GM12878 (cell line): ENCODE measurements around the gene ZNF225.

Source experiments
- CBX5 ChIP-seq: sonication (generic); IDR thresholded peaks from 2 replicates; pipeline ENCODE4 v1.6.1; 2016; ENCODE audit warnings: low read depth, moderate library complexity, mild to moderate bottlenecking, inconsistent platforms
- CHD2 ChIP-seq: IDR thresholded peaks from 2 replicates; pipeline ENCODE4 v1.6.1; 2011; ENCODE audit warnings: low read depth, low read length, improper control_type of control experiment, borderline replicate concordance
- ESRRA ChIP-seq: IDR thresholded peaks from 2 replicates; pipeline ENCODE4 v1.6.1; 2012; ENCODE audit warnings: mild to moderate bottlenecking, low read length, improper control_type of control experiment
- POU2F2 ChIP-seq: IDR thresholded peaks from 3 replicates; pipeline ENCODE4 v1.6.1; 2011; ENCODE audit warnings: low read depth, mild to moderate bottlenecking, low read length, borderline replicate concordance
- SIN3A ChIP-seq: IDR thresholded peaks from 2 replicates; pipeline ENCODE4 v1.6.1; 2012; ENCODE audit warnings: low read depth, low read length, improper control_type of control experiment
- SP1 ChIP-seq: IDR thresholded peaks from one replicate; pipeline ENCODE4 v1.6.1; 2011; ENCODE audit warnings: low read depth, low read length
- TF ChIP-seq, protein P1 (sequence below): IDR thresholded peaks from 2 replicates; pipeline ENCODE4 v1.6.1; 2011; ENCODE audit warnings: borderline replicate concordance, low read depth, mild to moderate bottlenecking, moderate library complexity, low read length; ENCODE audit not compliant: insufficient read depth, poor library complexity, severe bottlenecking
- TF ChIP-seq, protein P2 (sequence below), 3 experiments: IDR thresholded peaks in 2 of 3; conservative IDR thresholded peaks in 1 of 3; 2 replicates each; pipeline ENCODE4 v1.5.1; 2011; ENCODE audit warnings: low read depth in 3 of 3, low read length in 3 of 3, mild to moderate bottlenecking in 3 of 3, control low read depth in 2 of 3, moderate library complexity in 2 of 3, inconsistent platforms in 1 of 3, mixed read lengths in 1 of 3; ENCODE audit not compliant: control insufficient read depth in 2 of 3, insufficient read depth in 1 of 3; ENCODE audit errors: extremely low read depth in 1 of 3
- TF ChIP-seq, protein P3 (sequence below): IDR thresholded peaks from 2 replicates; pipeline ENCODE4 v1.6.1; 2012; ENCODE audit warnings: mild to moderate bottlenecking, low read depth, low read length

DNA sequence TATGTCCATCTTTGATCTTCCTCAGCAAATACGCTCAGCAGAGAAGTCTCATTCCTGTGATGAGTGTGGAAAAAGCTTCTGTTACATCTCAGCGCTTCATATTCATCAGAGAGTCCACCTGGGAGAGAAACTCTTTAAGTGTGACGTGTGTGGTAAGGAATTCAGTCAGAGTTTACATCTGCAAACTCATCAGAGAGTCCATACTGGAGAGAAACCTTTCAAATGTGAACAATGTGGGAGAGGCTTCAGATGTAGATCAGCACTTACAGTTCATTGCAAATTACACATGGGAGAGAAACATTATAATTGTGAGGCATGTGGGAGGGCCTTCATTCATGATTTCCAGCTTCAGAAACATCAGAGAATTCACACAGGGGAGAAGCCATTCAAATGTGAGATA is 46.9 kb upstream of the ZNF225 start:
- no peak for TF ChIP-seq CHD2
- TF ChIP-seq, protein P1, sequence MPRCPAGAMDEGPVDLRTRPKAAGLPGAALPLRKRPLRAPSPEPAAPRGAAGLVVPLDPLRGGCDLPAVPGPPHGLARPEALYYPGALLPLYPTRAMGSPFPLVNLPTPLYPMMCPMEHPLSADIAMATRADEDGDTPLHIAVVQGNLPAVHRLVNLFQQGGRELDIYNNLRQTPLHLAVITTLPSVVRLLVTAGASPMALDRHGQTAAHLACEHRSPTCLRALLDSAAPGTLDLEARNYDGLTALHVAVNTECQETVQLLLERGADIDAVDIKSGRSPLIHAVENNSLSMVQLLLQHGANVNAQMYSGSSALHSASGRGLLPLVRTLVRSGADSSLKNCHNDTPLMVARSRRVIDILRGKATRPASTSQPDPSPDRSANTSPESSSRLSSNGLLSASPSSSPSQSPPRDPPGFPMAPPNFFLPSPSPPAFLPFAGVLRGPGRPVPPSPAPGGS, result no peak
- no peak for TF ChIP-seq CBX5
- TF ChIP-seq SP1, result no peak
- TF ChIP-seq, protein P2, sequence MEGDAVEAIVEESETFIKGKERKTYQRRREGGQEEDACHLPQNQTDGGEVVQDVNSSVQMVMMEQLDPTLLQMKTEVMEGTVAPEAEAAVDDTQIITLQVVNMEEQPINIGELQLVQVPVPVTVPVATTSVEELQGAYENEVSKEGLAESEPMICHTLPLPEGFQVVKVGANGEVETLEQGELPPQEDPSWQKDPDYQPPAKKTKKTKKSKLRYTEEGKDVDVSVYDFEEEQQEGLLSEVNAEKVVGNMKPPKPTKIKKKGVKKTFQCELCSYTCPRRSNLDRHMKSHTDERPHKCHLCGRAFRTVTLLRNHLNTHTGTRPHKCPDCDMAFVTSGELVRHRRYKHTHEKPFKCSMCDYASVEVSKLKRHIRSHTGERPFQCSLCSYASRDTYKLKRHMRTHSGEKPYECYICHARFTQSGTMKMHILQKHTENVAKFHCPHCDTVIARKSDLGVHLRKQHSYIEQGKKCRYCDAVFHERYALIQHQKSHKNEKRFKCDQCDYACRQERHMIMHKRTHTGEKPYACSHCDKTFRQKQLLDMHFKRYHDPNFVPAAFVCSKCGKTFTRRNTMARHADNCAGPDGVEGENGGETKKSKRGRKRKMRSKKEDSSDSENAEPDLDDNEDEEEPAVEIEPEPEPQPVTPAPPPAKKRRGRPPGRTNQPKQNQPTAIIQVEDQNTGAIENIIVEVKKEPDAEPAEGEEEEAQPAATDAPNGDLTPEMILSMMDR (IDR thresholded peaks at IDR 0.05 in 2 of 3, conservative IDR thresholded peaks at IDR 0.05 in 1 of 3; ENCODE audit: control insufficient read depth in 2 of 3, extremely low read depth in 1 of 3, insufficient read depth in 1 of 3, low read depth in 3 of 3, low read length in 3 of 3), result no peak
- TF ChIP-seq, protein P3, sequence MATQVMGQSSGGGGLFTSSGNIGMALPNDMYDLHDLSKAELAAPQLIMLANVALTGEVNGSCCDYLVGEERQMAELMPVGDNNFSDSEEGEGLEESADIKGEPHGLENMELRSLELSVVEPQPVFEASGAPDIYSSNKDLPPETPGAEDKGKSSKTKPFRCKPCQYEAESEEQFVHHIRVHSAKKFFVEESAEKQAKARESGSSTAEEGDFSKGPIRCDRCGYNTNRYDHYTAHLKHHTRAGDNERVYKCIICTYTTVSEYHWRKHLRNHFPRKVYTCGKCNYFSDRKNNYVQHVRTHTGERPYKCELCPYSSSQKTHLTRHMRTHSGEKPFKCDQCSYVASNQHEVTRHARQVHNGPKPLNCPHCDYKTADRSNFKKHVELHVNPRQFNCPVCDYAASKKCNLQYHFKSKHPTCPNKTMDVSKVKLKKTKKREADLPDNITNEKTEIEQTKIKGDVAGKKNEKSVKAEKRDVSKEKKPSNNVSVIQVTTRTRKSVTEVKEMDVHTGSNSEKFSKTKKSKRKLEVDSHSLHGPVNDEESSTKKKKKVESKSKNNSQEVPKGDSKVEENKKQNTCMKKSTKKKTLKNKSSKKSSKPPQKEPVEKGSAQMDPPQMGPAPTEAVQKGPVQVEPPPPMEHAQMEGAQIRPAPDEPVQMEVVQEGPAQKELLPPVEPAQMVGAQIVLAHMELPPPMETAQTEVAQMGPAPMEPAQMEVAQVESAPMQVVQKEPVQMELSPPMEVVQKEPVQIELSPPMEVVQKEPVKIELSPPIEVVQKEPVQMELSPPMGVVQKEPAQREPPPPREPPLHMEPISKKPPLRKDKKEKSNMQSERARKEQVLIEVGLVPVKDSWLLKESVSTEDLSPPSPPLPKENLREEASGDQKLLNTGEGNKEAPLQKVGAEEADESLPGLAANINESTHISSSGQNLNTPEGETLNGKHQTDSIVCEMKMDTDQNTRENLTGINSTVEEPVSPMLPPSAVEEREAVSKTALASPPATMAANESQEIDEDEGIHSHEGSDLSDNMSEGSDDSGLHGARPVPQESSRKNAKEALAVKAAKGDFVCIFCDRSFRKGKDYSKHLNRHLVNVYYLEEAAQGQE, result no peak
- TF ChIP-seq POU2F2, result no peak
- no peak for TF ChIP-seq ESRRA
- no peak for TF ChIP-seq SIN3A
